HepG2 (cell line): ENCODE measurements around the gene CREG1. TPM values are rescaled to one million over a fixed set of nuclear protein-coding genes. Genes with fewer than 3 reads are reported as not detected.
A peak's percentile ranks its signal among the peaks of the same experiment; 100 is the strongest.

Experiments
- BRD4 ChIP-seq: sonication (generic); formaldehyde crosslinking; IDR thresholded peaks from 2 replicates; pipeline ENCODE4 v1.4.0; 2020; ENCODE audit warnings: missing genetic modification reagents
- FOXM1 ChIP-seq: sonication (generic); formaldehyde crosslinking; IDR thresholded peaks from 2 replicates; pipeline ENCODE4 v1.5.0; 2020; ENCODE audit warnings: missing genetic modification reagents
- GATA4 ChIP-seq: sonication (generic); IDR thresholded peaks from 2 replicates; pipeline ENCODE4 v1.6.1; 2016; ENCODE audit warnings: antibody characterized with exemption, low read depth, borderline replicate concordance
- GTF3A ChIP-seq: sonication (generic); formaldehyde crosslinking; conservative IDR thresholded peaks from 2 replicates; pipeline ENCODE4 v1.4.0; 2020; ENCODE audit warnings: mild to moderate bottlenecking, missing genetic modification reagents
- HINFP ChIP-seq: sonication (generic); formaldehyde crosslinking; IDR thresholded peaks from 2 replicates; pipeline ENCODE4 v1.4.0; 2020; ENCODE audit warnings: low read depth, mild to moderate bottlenecking, missing genetic modification reagents
- KDM1A ChIP-seq: IDR thresholded peaks from 2 replicates; pipeline ENCODE4 v1.6.1; 2016; ENCODE audit warnings: missing compliant biosample characterization
- LRRFIP1 ChIP-seq: sonication (generic); formaldehyde crosslinking; conservative IDR thresholded peaks from 2 replicates; pipeline ENCODE4 v1.4.0; 2020; ENCODE audit warnings: missing genetic modification reagents
- MED8 ChIP-seq: sonication (generic); formaldehyde crosslinking; IDR thresholded peaks from 2 replicates; pipeline ENCODE4 v1.8.1; 2023; ENCODE audit warnings: mild to moderate bottlenecking, missing genetic modification reagents; ENCODE audit not compliant: insufficient replicate concordance
- MEF2D ChIP-seq: sonication (generic); formaldehyde crosslinking; IDR thresholded peaks from 2 replicates; pipeline ENCODE4 v1.5.1; 2020; ENCODE audit warnings: mild to moderate bottlenecking, missing genetic modification reagents
- NR3C1 ChIP-seq: sonication (generic); formaldehyde crosslinking; IDR thresholded peaks from 2 replicates; pipeline ENCODE4 v1.4.0; 2020; ENCODE audit warnings: missing genetic modification reagents
- ONECUT2 ChIP-seq: sonication (generic); formaldehyde crosslinking; IDR thresholded peaks from 2 replicates; pipeline ENCODE4 v1.4.0; 2020; ENCODE audit warnings: missing genetic modification reagents
- PITX1 ChIP-seq: sonication (generic); formaldehyde crosslinking; IDR thresholded peaks from 2 replicates; pipeline ENCODE4 v1.5.1; 2020; ENCODE audit warnings: mild to moderate bottlenecking, missing genetic modification reagents
- SALL2 ChIP-seq: sonication (generic); formaldehyde crosslinking; IDR thresholded peaks from 2 replicates; pipeline ENCODE4 v1.8.1; 2023; ENCODE audit warnings: mild to moderate bottlenecking, missing genetic modification reagents, inconsistent platforms
- SIN3A ChIP-seq: IDR thresholded peaks from 2 replicates; pipeline ENCODE4 v1.6.1; 2011; ENCODE audit warnings: low read depth, mild to moderate bottlenecking, control low read depth, low read length, borderline replicate concordance
- SPEN ChIP-seq: sonication (generic); formaldehyde crosslinking; IDR thresholded peaks from 2 replicates; pipeline ENCODE4 v1.5.1; 2020; ENCODE audit warnings: low read depth, mild to moderate bottlenecking, missing genetic modification reagents
- SRSF9 ChIP-seq: fragments of 200-400 bp; formaldehyde crosslinking; IDR thresholded peaks from 2 replicates; pipeline ENCODE4 v1.6.1; 2018; ENCODE audit warnings: borderline replicate concordance, mild to moderate bottlenecking, low read depth, low read length; ENCODE audit not compliant: insufficient read depth, poor library complexity, severe bottlenecking
- TFDP1 ChIP-seq: IDR thresholded peaks from 2 replicates; pipeline ENCODE4 v1.6.1; 2016; ENCODE audit warnings: missing compliant biosample characterization, missing genetic modification reagents, borderline replicate concordance
- ZKSCAN1 ChIP-seq: fragments of 150-350 bp; IDR thresholded peaks from 2 replicates; pipeline ENCODE4 v1.6.1; 2014; ENCODE audit warnings: low read length
- ZNF256 ChIP-seq: sonication (generic); formaldehyde crosslinking; conservative IDR thresholded peaks from 2 replicates; pipeline ENCODE4 v1.4.0; 2020; ENCODE audit warnings: missing genetic modification reagents
- ZNF333 ChIP-seq: sonication (generic); formaldehyde crosslinking; IDR thresholded peaks from 2 replicates; pipeline ENCODE4 v1.4.0; 2020; ENCODE audit warnings: mild to moderate bottlenecking, missing genetic modification reagents, borderline replicate concordance
- ZNF589 ChIP-seq: sonication (generic); formaldehyde crosslinking; conservative IDR thresholded peaks from 2 replicates; pipeline ENCODE4 v1.8.0; 2022; ENCODE audit warnings: mild to moderate bottlenecking, moderate library complexity, missing genetic modification reagents
- ZNF704 ChIP-seq: sonication (generic); formaldehyde crosslinking; IDR thresholded peaks from 2 replicates; pipeline ENCODE4 v1.8.1; 2023; ENCODE audit warnings: mild to moderate bottlenecking, inconsistent platforms, moderate library complexity, missing genetic modification reagents, borderline replicate concordance
- ZNF737 ChIP-seq: sonication (generic); formaldehyde crosslinking; IDR thresholded peaks from 2 replicates; pipeline ENCODE4 v1.5.0; 2020; ENCODE audit warnings: missing genetic modification reagents, mild to moderate bottlenecking, borderline replicate concordance
- polyA plus RNA-seq, 8 experiments: library from polyadenylated mRNA; depleted of rRNA in 3 of 8; stranded (reverse) in 7 of 8; unstranded in 1 of 8; fragments of >200 nt; fragmentation: Illumina TruSeq in 4 of 8; extraction: Trizol in 4 of 8; gene quantifications; 2 replicates each; pipeline versions ENCODE4 v1.2.1 to v1.2.3, GENCODE V29; 2011 to 2016; ENCODE audit warnings: low read depth in 4 of 8, missing spikeins in 1 of 8, mixed read lengths in 1 of 8; ENCODE audit not compliant: insufficient read depth in 1 of 8
- total RNA-seq, 5 experiments: library from RNA; depleted of rRNA; stranded (reverse); fragments of >200 nt; fragmentation: Illumina TruSeq; extraction: Trizol; gene quantifications; 2 replicates each; pipeline ENCODE4 v1.2.3, GENCODE V29; 2016; ENCODE audit warnings: low read depth in 1 of 5

Gene CREG1
- total and polyA plus RNA-seq, 2 of the 13 experiments (the other 11 are each of a cell fraction or from before 2014, with no cell fraction given) = 31.3 to 33.5 TPM

- TF ChIP-seq ZNF333 (CRISPR knock-in tag) = no peak
- no peak for TF ChIP-seq ONECUT2 (CRISPR knock-in tag)
- no peak for TF ChIP-seq ZNF704
- 0 out of 2 replicates have a peak, but pooled peaks have one; percentile 64 for TF ChIP-seq ZNF256 (CRISPR knock-in tag)
- TF ChIP-seq BRD4 (CRISPR knock-in tag) = 0 out of 2 replicates have a peak, but pooled peaks have one; percentile 46
- TF ChIP-seq SIN3A = no peak; the same call in 1 of the 2 replicates
- peak; percentile 89 for TF ChIP-seq SALL2 (CRISPR knock-in tag)
- TF ChIP-seq SRSF9 = no peak
- TF ChIP-seq KDM1A (CRISPR knock-in tag) = no peak
- no peak for TF ChIP-seq PITX1 (CRISPR knock-in tag)
- no peak for TF ChIP-seq ZNF589 (CRISPR knock-in tag)
- no peak for TF ChIP-seq MED8 (CRISPR knock-in tag)
- peak; percentile 70; the same call in 1 of the 2 replicates for TF ChIP-seq TFDP1 (CRISPR knock-in tag)
- no peak for TF ChIP-seq MEF2D (CRISPR knock-in tag)
- TF ChIP-seq FOXM1 (CRISPR knock-in tag) = no peak
- TF ChIP-seq HINFP (CRISPR knock-in tag) = peak; percentile 65; the same call in 1 of the 2 replicates
- no peak for TF ChIP-seq ZNF737 (CRISPR knock-in tag)
- peak; percentile 34; the same call in 1 of the 2 replicates for TF ChIP-seq SPEN
- TF ChIP-seq LRRFIP1 (CRISPR knock-in tag) = no peak
- no peak for TF ChIP-seq NR3C1 (CRISPR knock-in tag)
- TF ChIP-seq GATA4 = no peak
- TF ChIP-seq GTF3A (CRISPR knock-in tag) = no peak
- TF ChIP-seq ZKSCAN1 = no peak
Observed at GRCh38 chr1:167553136-167554027, at the start of gene CREG1 (continued).
